ENCODE data around the gene EPO.

- no peak for TF ChIP-seq EZH2 (IDR thresholded peaks at IDR 0.05)
- no peak for TF ChIP-seq CTCF (IDR thresholded peaks at IDR 0.05)
- TF ChIP-seq EZH2phosphoT487 (IDR thresholded peaks at IDR 0.05): no peak
Measured at GRCh38 chr7:100686201-100686821, 34.0 kb upstream of the EPO start.

Data from neural progenitor cell (in vitro differentiated cells).